Activated gamma-delta T cell treated with anti-CD3 and anti-CD28 coated beads, Interleukin-2, amount 50 U/mL, for 16 hours (primary cell): ENCODE data around the gene BMP7.
"Not testable (repeated sequence)": the region's sequence is repeated elsewhere in the genome, so short reads cannot be mapped to it uniquely, and the experiment has no call there.

Experiments used
- DNase-seq: peaks from one replicate; pipeline ENCODE4 v3.0.0-alpha.2; 2020; ENCODE audit warnings: low read depth

BMP7 gene

GRCh38 chr20:57210911-57211280, 55.5 kb downstream of the BMP7 start:
- no peak for DNase-seq

- no peak for DNase-seq
Observed at GRCh38 chr20:57210054-57210910, 56.2 kb downstream of the BMP7 start.

GRCh38 chr20:57209413-57209812, 57.0 kb downstream of the BMP7 start:
- no peak for DNase-seq

GRCh38 chr20:57208198-57208597, 58.2 kb downstream of the BMP7 start:
- no peak for DNase-seq

GRCh38 chr20:57207251-57207650, 59.2 kb downstream of the BMP7 start:
- DNase-seq, result no peak

- DNase-seq, result no peak
Observed at GRCh38 chr20:57205606-57206219, 60.7 kb downstream of the BMP7 start.

GRCh38 chr20:57203986-57204385, 62.5 kb downstream of the BMP7 start:
- no peak for DNase-seq

GRCh38 chr20:57203204-57203603, 63.2 kb downstream of the BMP7 start:
- no peak for DNase-seq

- DNase-seq, result no peak
Observed at GRCh38 chr20:57202309-57202708, 64.1 kb downstream of the BMP7 start.

- no peak for DNase-seq
Observed at GRCh38 chr20:57200882-57201695, 65.4 kb downstream of the BMP7 start.

- DNase-seq, result no peak
Observed at GRCh38 chr20:57199656-57200405, 66.6 kb downstream of the BMP7 start.

GRCh38 chr20:57198132-57199072, 68.0 kb downstream of the BMP7 start:
- no peak for DNase-seq

- no peak for DNase-seq
Observed at GRCh38 chr20:57197352-57198131, 68.9 kb downstream of the BMP7 start.

GRCh38 chr20:57195469-57196100, 70.9 kb downstream of the BMP7 start:
- no peak for DNase-seq

- DNase-seq, result no peak
Observed at GRCh38 chr20:57195023-57195422, 71.4 kb downstream of the BMP7 start.

- no peak for DNase-seq
Observed at GRCh38 chr20:57194154-57194553, 72.3 kb downstream of the BMP7 start.

GRCh38 chr20:57193094-57193493, 73.3 kb downstream of the BMP7 start:
- DNase-seq, result no peak

GRCh38 chr20:57192311-57192710, 74.1 kb downstream of the BMP7 start:
- no peak for DNase-seq

GRCh38 chr20:57191265-57191638, 75.2 kb downstream of the BMP7 start:
- DNase-seq, result not testable (repeated sequence)
